ENCODE measurements around the gene PLEKHG1.
A peak's percentile ranks its signal among the peaks of the same experiment; 100 is the strongest.

Gene PLEKHG1

GRCh38 chr6:150641398-150642139 lies 41.9 kb downstream of the PLEKHG1 start:
- DNase-seq, result peak in 1 of 2 donors; percentile 20

GRCh38 chr6:150646228-150646627 lies 46.5 kb downstream of the PLEKHG1 start:
- no peak for DNase-seq

- DNase-seq, result no peak
These were observed 47.4 kb downstream of the PLEKHG1 start for GRCh38 chr6:150647051-150647450.
